ENCODE results near the gene BCL2L2. TPM values are rescaled to one million over a fixed set of nuclear protein-coding genes. Genes with fewer than 3 reads are reported as not detected.

BCL2L2 gene
- total and polyA plus RNA-seq, 2 of the 8 experiments (the other 6 are each of a cell fraction or from before 2014, with no cell fraction given) = 9.3 to 13.8 TPM

GRCh38 chr14:23277189-23277588 lies 29.4 kb upstream of the BCL2L2 start:
- FAIRE-seq = no peak
- Histone ChIP-seq H3K56ac (replicated peaks; ENCODE audit: insufficient read length, low read depth, low read length) (no peak overlapping the region), H3K4me3 (ENCODE audit: extremely low read depth in 1 of 4, insufficient read depth in 2 of 4, low read depth in 3 of 4, low read length in 4 of 4) (no peak overlapping the region), H4K91ac (replicated peaks; ENCODE audit: insufficient read length, low read length) (no peak overlapping the region), H2BK20ac (ENCODE audit: low read length) (no peak overlapping the region), H2BK120ac (replicated peaks; ENCODE audit: low read depth, low read length) (no peak overlapping the region), H3K79me2 (ENCODE audit: control insufficient read depth in 1 of 2, insufficient read depth in 2 of 2, low read length in 2 of 2) (no peaks in the 10 kb centered on the region), H3K4me2 (ENCODE audit: insufficient read depth in 1 of 2, low read depth in 2 of 2, low read length in 2 of 2) (no peak overlapping the region), H3K9ac (replicated peaks in 1 of 4; ENCODE audit: extremely low read depth in 1 of 4, low read depth in 3 of 4, low read length in 3 of 4) (no peak overlapping the region), H2BK15ac (ENCODE audit: low read length) (no peak overlapping the region), H2AFZ (ENCODE audit: low read length) (no peak overlapping the region), H4K8ac (ENCODE audit: extremely low read depth, insufficient read depth, low read length) (no peak overlapping the region), H2BK12ac (ENCODE audit: low read depth, low read length) (no peak overlapping the region), H3K14ac (ENCODE audit: insufficient read length) (no peak overlapping the region), H2BK5ac (ENCODE audit: low read depth, low read length) (no peak overlapping the region), H3K27me3 (replicated peaks in 1 of 4; ENCODE audit: control insufficient read depth in 3 of 4, extremely low read depth in 1 of 4, insufficient read depth in 3 of 4, low read length in 3 of 4) (peaks cover 0 to 13% (median 6%) of the 10 kb centered on the region in 4 experiments; a peak in 4 of 7 replicates), H4K5ac (ENCODE audit: insufficient read length, low read depth, low read length) (no peak overlapping the region), H3K9me3 (ENCODE audit: insufficient read depth in 2 of 2, low read depth in 1 of 2, low read length in 1 of 2) (no peaks in the 10 kb centered on the region), H2AK5ac (ENCODE audit: low read depth, low read length) (no peak overlapping the region), H3K36me3 (ENCODE audit: control insufficient read depth in 2 of 4, insufficient read depth in 4 of 4, low read length in 3 of 4) (no peaks in the 10 kb centered on the region), H3K18ac (ENCODE audit: extremely low read depth, low read length) (no peak overlapping the region), H4K20me1 (replicated peaks in 1 of 2; ENCODE audit: control insufficient read depth in 1 of 2, insufficient read depth in 2 of 2, low read length in 2 of 2) (peaks cover 2 to 5% of the 10 kb centered on the region in 2 experiments), H3K4ac (replicated peaks; ENCODE audit: insufficient read length, low read depth, low read length) (no peak overlapping the region), H3K79me1 (ENCODE audit: low read depth, low read length) (no peaks in the 10 kb centered on the region), H3K23ac (ENCODE audit: insufficient read length) (no peak overlapping the region), H3K27ac (ENCODE audit: low read depth, low read length) (no peak overlapping the region), H3K23me2 (ENCODE audit: low read depth, low read length) (no peaks in the 10 kb centered on the region; the same call in 1 of the 2 replicates), H3K4me1 (replicated peaks in 1 of 4; ENCODE audit: control insufficient read depth in 3 of 4, insufficient read depth in 4 of 4, low read length in 3 of 4) (peaks cover 2 to 7% (median 5%) of the 10 kb centered on the region in 4 experiments; a peak in 4 of 7 replicates)
- CTCF ChIA-PET (ENCODE audit: partially characterized antibody) = interaction anchor here (0.5 to 4.9 kb wide), 10 partner anchors 11 to 767 kb away, joined by 3 to 42 read pairs (median 4); no protein-coding TSS in a partner anchor
- no peak for DNase-seq (ENCODE audit: low read depth in 1 of 2, low spot score in 2 of 2)
- POLR2A ChIA-PET (ENCODE audit: partially characterized antibody) = interaction anchor here (1.1 to 2.2 kb wide), 4 partner anchors 10 to 50 kb away, joined by 3 to 11 read pairs (median 4); partner anchors contain the start of gene PPP1R3E
- TF ChIP-seq KDM4A (IDR thresholded peaks at IDR 0.05; ENCODE audit: low read depth, low read length, severe bottlenecking) (no peak), CEBPB (IDR thresholded peaks at IDR 0.05; ENCODE audit: low read depth, low read length) (no peak), FOSL1 (IDR thresholded peaks at IDR 0.05; ENCODE audit: insufficient read depth, low read depth, low read length) (no peak), PHF8 (conservative IDR thresholded peaks at IDR 0.05; ENCODE audit: low read depth, low read length) (no peak), BACH1 (IDR thresholded peaks at IDR 0.05; ENCODE audit: low read length) (no peak)
- 91% methylated on average over 3 of the region's 3 CpGs; no CpG with 5 or more reads in 1 of the 2 experiments for WGBS, 2 experiments (ENCODE audit: extremely low coverage in 1 of 2, insufficient coverage in 1 of 2, insufficient read length in 1 of 2, insufficient replicate concordance in 2 of 2, low coverage in 1 of 2, low lambda C conversion rate in 2 of 2, missing lambda C conversion rate in 1 of 2)

Measured in H1 (cell line).